Measurements from ENCODE around the gene TRIM56. TPM values are rescaled to one million over a fixed set of nuclear protein-coding genes. Genes with fewer than 3 reads are reported as not detected.

The TRIM56 gene
- total and polyA plus RNA-seq, 9 of the 15 experiments (the other 6 are each of a cell fraction or from before 2014, with no cell fraction given): 2.0 to 29.7 (median 11.6) TPM

DNA sequence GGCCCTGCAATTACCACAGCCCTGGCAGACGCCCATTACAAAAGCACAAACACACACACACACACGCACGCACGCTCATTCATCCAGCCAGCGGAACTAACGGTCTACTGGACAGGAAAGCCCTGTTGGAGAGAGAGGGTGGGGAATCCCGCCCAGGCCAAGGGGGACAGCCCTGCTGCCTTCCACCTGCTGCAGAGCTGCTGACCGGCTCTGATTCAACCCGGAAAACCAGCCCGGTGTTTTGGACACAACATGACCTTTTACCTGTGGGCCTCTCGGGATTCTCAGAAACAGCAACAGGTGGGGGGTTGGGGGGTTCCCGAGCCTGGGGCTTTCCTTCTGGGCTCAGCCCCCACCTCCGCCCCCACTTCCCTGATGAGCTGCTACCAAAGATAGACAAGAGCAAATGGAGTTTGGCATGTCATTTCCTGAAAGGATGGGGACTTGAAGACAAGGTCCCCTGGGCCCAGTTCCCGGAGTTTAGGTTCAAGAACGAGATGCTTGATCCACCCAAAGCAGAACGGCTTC lies 23.1 kb downstream of the TRIM56 start (continued):
- no peak for TF ChIP-seq CCNT2 (IDR thresholded peaks at IDR 0.05; ENCODE audit: borderline replicate concordance, extremely low read depth, insufficient read length, low read depth, low read length)

DNA sequence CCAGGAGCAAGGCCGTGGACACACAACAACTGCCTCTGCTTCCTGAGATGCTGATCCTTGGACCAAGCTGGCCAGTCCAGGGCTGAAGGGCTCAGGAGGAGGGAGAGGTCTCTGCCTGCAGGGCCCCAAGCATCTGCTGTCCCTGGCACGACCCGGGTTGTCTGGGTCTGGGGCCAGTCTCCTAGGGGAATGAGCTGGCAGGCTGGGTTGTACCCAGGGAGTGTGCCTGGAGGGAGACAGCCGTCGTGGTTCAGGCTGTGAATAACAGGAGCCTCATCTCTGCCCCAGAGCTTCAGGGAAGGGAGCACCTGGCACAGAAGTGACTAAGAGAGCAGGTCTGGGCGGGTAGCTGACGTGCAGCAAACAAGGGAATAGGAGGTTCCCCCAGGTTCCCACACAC lies 23.7 kb downstream of the TRIM56 start:
- no peaks in the 10 kb centered on the region for H3K9me1 ChIP-seq (ENCODE audit: control insufficient read depth, insufficient read depth, low read length)
- no TSS peak for BruUV-seq (replicated peaks)
- no peak overlapping the region for H2AFZ ChIP-seq (ENCODE audit: low read depth, low read length)
- no peak for ATAC-seq
- H3K27ac ChIP-seq (ENCODE audit: extremely low read depth, low read depth, low read length): no peak overlapping the region
- H3K4me1 ChIP-seq (replicated peaks in 1 of 2; ENCODE audit: control insufficient read depth in 2 of 2, insufficient read depth in 2 of 2, low read length in 2 of 2): peaks cover 3 to 24% of the 10 kb centered on the region in 2 experiments
- H3K27me3 ChIP-seq (ENCODE audit: control insufficient read depth in 2 of 2, insufficient read depth in 2 of 2, low read length in 2 of 2): no peaks in the 10 kb centered on the region
- ChIA-PET POLR2A (interaction anchor here (0.6 to 1.8 kb wide), 4 partner anchors 9 to 86 kb away, joined by 3 to 9 read pairs (median 4); no protein-coding TSS in a partner anchor), CTCF (ENCODE audit: low intra/inter-chr PET ratio) (no interaction called here)
- DNase-seq (ENCODE audit: extremely low read depth in 1 of 4, low spot score in 3 of 4): no peak
- 59% methylated on average over 7 of the region's 7 CpGs for WGBS (ENCODE audit: insufficient coverage, low coverage, missing lambda C conversion rate)
- FAIRE-seq: no peak
- intact Hi-C loops (cut with micrococcal nuclease): no loop called here
- H3K9me3 ChIP-seq (replicated peaks; ENCODE audit: control insufficient read depth, insufficient read depth, low read depth, low read length): no peaks in the 10 kb centered on the region
- H3K9ac ChIP-seq (ENCODE audit: insufficient read depth in 1 of 2, low read depth in 2 of 2, low read length in 2 of 2): peak overlapping the region in 1 of 2 experiments; percentile 49; a peak in 2 of 4 replicates
- no peaks in the 10 kb centered on the region for H3K36me3 ChIP-seq (ENCODE audit: control insufficient read depth, insufficient read depth, low read length)
- no peak overlapping the region for H3K4me2 ChIP-seq (ENCODE audit: insufficient read depth, low read length)
- H3K79me2 ChIP-seq (ENCODE audit: control insufficient read depth, insufficient read depth, low read length): no peaks in the 10 kb centered on the region
- H3K4me3 ChIP-seq: no peak overlapping the region
- H4K20me1 ChIP-seq (replicated peaks; ENCODE audit: control insufficient read depth, insufficient read depth, low read length): no peaks in the 10 kb centered on the region
- in situ Hi-C loops (cut with MboI): no loop called here
- TF ChIP-seq, protein P1, sequence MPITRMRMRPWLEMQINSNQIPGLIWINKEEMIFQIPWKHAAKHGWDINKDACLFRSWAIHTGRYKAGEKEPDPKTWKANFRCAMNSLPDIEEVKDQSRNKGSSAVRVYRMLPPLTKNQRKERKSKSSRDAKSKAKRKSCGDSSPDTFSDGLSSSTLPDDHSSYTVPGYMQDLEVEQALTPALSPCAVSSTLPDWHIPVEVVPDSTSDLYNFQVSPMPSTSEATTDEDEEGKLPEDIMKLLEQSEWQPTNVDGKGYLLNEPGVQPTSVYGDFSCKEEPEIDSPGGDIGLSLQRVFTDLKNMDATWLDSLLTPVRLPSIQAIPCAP (CRISPR knock-in tag; IDR thresholded peaks at IDR 0.05; ENCODE audit: borderline replicate concordance): no peak
- TF ChIP-seq ZNF282 (CRISPR knock-in tag; IDR thresholded peaks at IDR 0.05) (no peak), RBM39 (optimal IDR thresholded peaks at IDR 0.05; ENCODE audit: low read depth, low read length) (no peak), CBFB (CRISPR knock-in tag; IDR thresholded peaks at IDR 0.05) (no peak), CCAR2 (IDR thresholded peaks at IDR 0.05; ENCODE audit: low read depth, low read length) (no peak), PTBP1 (IDR thresholded peaks at IDR 0.05; ENCODE audit: low read depth, low read length) (no peak), MCM5 (IDR thresholded peaks at IDR 0.05; ENCODE audit: low read depth) (no peak), ZFP36 (IDR thresholded peaks at IDR 0.05; ENCODE audit: low read depth, low read length, partially characterized antibody) (no peak), SAFB2 (IDR thresholded peaks at IDR 0.05; ENCODE audit: borderline replicate concordance, low read depth, low read length, severe bottlenecking) (no peak), ELF4 (CRISPR knock-in tag; IDR thresholded peaks at IDR 0.05) (no peak)
- TF ChIP-seq, protein P2, sequence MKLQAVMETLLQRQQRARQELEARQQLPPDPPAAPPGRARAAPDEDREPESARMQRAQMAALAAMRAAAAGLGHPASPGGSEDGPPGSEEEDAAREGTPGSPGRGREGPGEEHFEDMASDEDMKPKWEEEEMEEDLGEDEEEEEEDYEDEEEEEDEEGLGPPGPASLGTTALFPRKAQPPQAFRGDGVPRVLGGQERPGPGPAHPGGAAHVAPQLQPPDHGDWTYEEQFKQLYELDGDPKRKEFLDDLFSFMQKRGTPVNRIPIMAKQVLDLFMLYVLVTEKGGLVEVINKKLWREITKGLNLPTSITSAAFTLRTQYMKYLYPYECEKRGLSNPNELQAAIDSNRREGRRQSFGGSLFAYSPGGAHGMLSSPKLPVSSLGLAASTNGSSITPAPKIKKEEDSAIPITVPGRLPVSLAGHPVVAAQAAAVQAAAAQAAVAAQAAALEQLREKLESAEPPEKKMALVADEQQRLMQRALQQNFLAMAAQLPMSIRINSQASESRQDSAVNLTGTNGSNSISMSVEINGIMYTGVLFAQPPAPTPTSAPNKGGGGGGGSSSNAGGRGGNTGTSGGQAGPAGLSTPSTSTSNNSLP (IDR thresholded peaks at IDR 0.05; ENCODE audit: borderline replicate concordance, low read depth, low read length): no peak
- TF ChIP-seq, protein P3, sequence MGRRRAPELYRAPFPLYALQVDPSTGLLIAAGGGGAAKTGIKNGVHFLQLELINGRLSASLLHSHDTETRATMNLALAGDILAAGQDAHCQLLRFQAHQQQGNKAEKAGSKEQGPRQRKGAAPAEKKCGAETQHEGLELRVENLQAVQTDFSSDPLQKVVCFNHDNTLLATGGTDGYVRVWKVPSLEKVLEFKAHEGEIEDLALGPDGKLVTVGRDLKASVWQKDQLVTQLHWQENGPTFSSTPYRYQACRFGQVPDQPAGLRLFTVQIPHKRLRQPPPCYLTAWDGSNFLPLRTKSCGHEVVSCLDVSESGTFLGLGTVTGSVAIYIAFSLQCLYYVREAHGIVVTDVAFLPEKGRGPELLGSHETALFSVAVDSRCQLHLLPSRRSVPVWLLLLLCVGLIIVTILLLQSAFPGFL (CRISPR knock-in tag; IDR thresholded peaks at IDR 0.05): no peak
- TF ChIP-seq, protein P4, sequence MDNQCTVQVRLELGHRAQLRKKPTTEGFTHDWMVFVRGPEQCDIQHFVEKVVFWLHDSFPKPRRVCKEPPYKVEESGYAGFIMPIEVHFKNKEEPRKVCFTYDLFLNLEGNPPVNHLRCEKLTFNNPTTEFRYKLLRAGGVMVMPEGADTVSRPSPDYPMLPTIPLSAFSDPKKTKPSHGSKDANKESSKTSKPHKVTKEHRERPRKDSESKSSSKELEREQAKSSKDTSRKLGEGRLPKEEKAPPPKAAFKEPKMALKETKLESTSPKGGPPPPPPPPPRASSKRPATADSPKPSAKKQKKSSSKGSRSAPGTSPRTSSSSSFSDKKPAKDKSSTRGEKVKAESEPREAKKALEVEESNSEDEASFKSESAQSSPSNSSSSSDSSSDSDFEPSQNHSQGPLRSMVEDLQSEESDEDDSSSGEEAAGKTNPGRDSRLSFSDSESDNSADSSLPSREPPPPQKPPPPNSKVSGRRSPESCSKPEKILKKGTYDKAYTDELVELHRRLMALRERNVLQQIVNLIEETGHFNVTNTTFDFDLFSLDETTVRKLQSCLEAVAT (IDR thresholded peaks at IDR 0.05): no peak
- TF ChIP-seq, protein P5, sequence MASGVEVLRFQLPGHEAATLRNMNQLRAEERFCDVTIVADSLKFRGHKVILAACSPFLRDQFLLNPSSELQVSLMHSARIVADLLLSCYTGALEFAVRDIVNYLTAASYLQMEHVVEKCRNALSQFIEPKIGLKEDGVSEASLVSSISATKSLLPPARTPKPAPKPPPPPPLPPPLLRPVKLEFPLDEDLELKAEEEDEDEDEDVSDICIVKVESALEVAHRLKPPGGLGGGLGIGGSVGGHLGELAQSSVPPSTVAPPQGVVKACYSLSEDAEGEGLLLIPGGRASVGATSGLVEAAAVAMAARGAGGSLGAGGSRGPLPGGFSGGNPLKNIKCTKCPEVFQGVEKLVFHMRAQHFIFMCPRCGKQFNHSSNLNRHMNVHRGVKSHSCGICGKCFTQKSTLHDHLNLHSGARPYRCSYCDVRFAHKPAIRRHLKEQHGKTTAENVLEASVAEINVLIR (CRISPR knock-in tag; IDR thresholded peaks at IDR 0.05): no peak

Data from K562 (cell line).